ENCODE results near the gene TAGAP.

GRCh38 chr6:159066483-159066882, 21.7 kb upstream of the TAGAP start:
- no peak for TF ChIP-seq CTCF (IDR thresholded peaks at IDR 0.05 in 2 of 3, conservative IDR thresholded peaks at IDR 0.05 in 1 of 3; ENCODE audit: borderline replicate concordance in 1 of 3, insufficient read depth in 1 of 3, low read depth in 2 of 3, low read length in 2 of 3)
- TF ChIP-seq RAD21 (IDR thresholded peaks at IDR 0.05; ENCODE audit: low read depth) = no peak
- TF ChIP-seq EZH2 (IDR thresholded peaks at IDR 0.05) = no peak
- TF ChIP-seq REST (IDR thresholded peaks at IDR 0.05; ENCODE audit: low read depth) = no peak
- TF ChIP-seq POLR2AphosphoS5 (IDR thresholded peaks at IDR 0.05; ENCODE audit: low read depth, low read length) = no peak
- TF ChIP-seq POLR2A (IDR thresholded peaks at IDR 0.05; ENCODE audit: borderline replicate concordance, extremely low read depth, insufficient read depth, insufficient read length) = no peak
- TF ChIP-seq EZH2phosphoT487 (IDR thresholded peaks at IDR 0.05; ENCODE audit: borderline replicate concordance) = no peak

Measured in HCT116 (cell line).